PFSK-1 (cell line): ENCODE measurements around the gene ADAMTS15.

Experiments
- FOXP2 ChIP-seq: optimal IDR thresholded peaks from 2 replicates; pipeline ENCODE3; 2011; ENCODE audit warnings: borderline replicate concordance, control low read depth, inconsistent platforms; ENCODE audit not compliant: insufficient read depth; ENCODE audit errors: extremely low read length, extremely low read depth
- POLR2AphosphoS5 ChIP-seq: IDR thresholded peaks from 2 replicates; pipeline ENCODE4 v1.6.1; 2012; ENCODE audit warnings: low read depth, mild to moderate bottlenecking, control low read depth, low read length, moderate library complexity
- REST ChIP-seq, 2 experiments: IDR thresholded peaks; 2 replicates each; pipeline versions ENCODE4 v1.6.1 to v1.8.0; 2011 to 2012; ENCODE audit warnings: low read depth in 2 of 2, low read length in 2 of 2, control low read depth in 1 of 2, inconsistent platforms in 1 of 2, mild to moderate bottlenecking in 1 of 2, moderate library complexity in 1 of 2; ENCODE audit not compliant: insufficient read depth in 1 of 2
- SIN3A ChIP-seq: IDR thresholded peaks from 2 replicates; pipeline ENCODE4 v1.6.1; 2012; ENCODE audit warnings: mild to moderate bottlenecking, low read length, moderate library complexity, borderline replicate concordance; ENCODE audit not compliant: insufficient read depth
- TAF1 ChIP-seq: IDR thresholded peaks from 2 replicates; pipeline ENCODE4 v1.6.1; 2012; ENCODE audit warnings: low read length, control low read depth, borderline replicate concordance; ENCODE audit not compliant: insufficient read depth

ADAMTS15 gene

GRCh38 chr11:130427581-130428315, 20.7 kb upstream of the ADAMTS15 start:
- TF ChIP-seq FOXP2: no peak
- no peak for TF ChIP-seq POLR2AphosphoS5
- TF ChIP-seq REST (IDR thresholded peaks at IDR 0.05; ENCODE audit: insufficient read depth in 1 of 2, low read depth in 2 of 2, low read length in 2 of 2): no peak
- no peak for TF ChIP-seq SIN3A
- TF ChIP-seq TAF1: no peak

GRCh38 chr11:130428316-130429119, 19.9 kb upstream of the ADAMTS15 start, which contains the start of gene ADAMTS8:
Gene ADAMTS8 (minus strand): TSS chr11:130428609. CDS start chr11:130428286, 323 bp downstream.
- TF ChIP-seq FOXP2: no peak

GRCh38 chr11:130429120-130429681, 19.2 kb upstream of the ADAMTS15 start:
- TF ChIP-seq FOXP2 (no peak), TAF1 (no peak), POLR2AphosphoS5 (no peak), SIN3A (no peak), REST (IDR thresholded peaks at IDR 0.05; ENCODE audit: insufficient read depth in 1 of 2, low read depth in 2 of 2, low read length in 2 of 2) (no peak)

GRCh38 chr11:130429983-130430382, 18.5 kb upstream of the ADAMTS15 start:
- TF ChIP-seq TAF1 (no peak), REST (IDR thresholded peaks at IDR 0.05; ENCODE audit: insufficient read depth in 1 of 2, low read depth in 2 of 2, low read length in 2 of 2) (no peak), SIN3A (no peak), FOXP2 (no peak), POLR2AphosphoS5 (no peak)

GRCh38 chr11:130431331-130431773, 17.1 kb upstream of the ADAMTS15 start:
- no peak for TF ChIP-seq FOXP2
- no peak for TF ChIP-seq TAF1
- TF ChIP-seq REST (IDR thresholded peaks at IDR 0.05; ENCODE audit: insufficient read depth in 1 of 2, low read depth in 2 of 2, low read length in 2 of 2): no peak
- TF ChIP-seq POLR2AphosphoS5: no peak
- TF ChIP-seq SIN3A: no peak
